ENCODE data around the gene HAGHL. TPM values are rescaled to one million over a fixed set of nuclear protein-coding genes. Genes with fewer than 3 reads are reported as not detected.

The HAGHL gene
- total and polyA plus RNA-seq, 2 of the 8 experiments (the other 6 are each of a cell fraction or from before 2014, with no cell fraction given), result 26.6 to 26.9 TPM

DNA sequence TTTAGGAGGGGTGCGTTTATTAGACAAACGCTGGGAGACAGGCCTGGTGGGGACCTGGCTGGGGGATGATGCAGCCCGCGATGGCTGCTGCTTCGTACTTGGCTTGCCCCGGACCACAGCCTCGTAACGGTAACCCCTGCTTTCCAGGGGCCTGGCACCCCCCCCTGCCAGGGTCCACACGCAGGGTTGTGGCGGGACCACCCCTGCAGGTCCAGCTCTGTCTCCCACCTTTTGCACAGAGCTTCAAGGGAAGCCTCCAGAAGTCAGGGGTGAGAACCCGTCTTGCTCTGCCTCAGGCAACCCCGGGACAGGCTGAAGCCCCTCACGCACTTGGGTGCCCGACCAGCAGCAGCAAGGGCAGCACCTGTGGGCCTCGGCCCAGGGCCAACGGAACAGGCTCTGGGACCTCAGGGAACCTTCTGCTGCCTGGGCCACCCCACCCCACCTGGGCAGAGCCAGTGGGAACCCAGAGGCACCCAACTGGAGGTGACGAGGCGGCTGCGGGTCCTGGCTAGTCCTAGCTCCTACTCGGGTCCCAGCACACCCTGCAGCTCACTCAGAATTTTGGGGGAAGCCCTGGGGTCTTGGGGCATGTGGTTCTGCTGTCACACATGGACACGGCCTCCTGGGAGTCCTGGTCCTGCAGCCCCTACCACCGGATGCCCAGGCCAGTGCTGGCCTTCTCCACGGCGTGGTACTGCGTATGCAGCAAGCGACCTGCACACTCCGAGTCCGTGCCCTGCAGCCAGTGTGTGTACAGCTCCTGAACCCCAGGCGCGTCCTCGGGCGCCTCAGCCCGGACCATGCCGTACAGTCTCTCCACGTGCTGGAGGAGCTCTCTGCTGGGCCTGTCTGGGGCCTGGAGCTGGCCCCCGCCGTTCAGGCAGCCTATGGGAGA is 3.1 kb downstream of the HAGHL start:
- Histone ChIP-seq H2BK12ac (ENCODE audit: low read depth, low read length) (no peak overlapping the region), H2AK5ac (ENCODE audit: low read depth, low read length) (no peak overlapping the region), H3K27me3 (replicated peaks in 1 of 4; ENCODE audit: control insufficient read depth in 3 of 4, extremely low read depth in 1 of 4, insufficient read depth in 3 of 4, low read length in 3 of 4) (peaks cover 0 to 16% (median 5%) of the 10 kb centered on the region in 4 experiments; a peak in 4 of 7 replicates), H3K9me3 (ENCODE audit: insufficient read depth in 2 of 2, low read depth in 1 of 2, low read length in 1 of 2) (no peaks in the 10 kb centered on the region), H3K9ac (replicated peaks in 1 of 4; ENCODE audit: extremely low read depth in 1 of 4, low read depth in 3 of 4, low read length in 3 of 4) (no peak overlapping the region), H3K14ac (ENCODE audit: insufficient read length) (no peak overlapping the region), H3K4me2 (ENCODE audit: insufficient read depth in 1 of 2, low read depth in 2 of 2, low read length in 2 of 2) (no peak overlapping the region; a peak in 1 of 4 replicates), H3K36me3 (ENCODE audit: control insufficient read depth in 2 of 4, insufficient read depth in 4 of 4, low read length in 3 of 4) (peaks cover 0 to 3% (median under 1%) of the 10 kb centered on the region in 4 experiments; a peak in 1 of 8 replicates), H3K23ac (ENCODE audit: insufficient read length) (no peak overlapping the region), H2BK20ac (ENCODE audit: low read length) (no peak overlapping the region), H4K91ac (replicated peaks; ENCODE audit: insufficient read length, low read length) (no peak overlapping the region), H3K4ac (replicated peaks; ENCODE audit: insufficient read length, low read depth, low read length) (no peak overlapping the region), H4K5ac (ENCODE audit: insufficient read length, low read depth, low read length) (no peak overlapping the region), H2BK120ac (replicated peaks; ENCODE audit: low read depth, low read length) (no peak overlapping the region), H4K20me1 (replicated peaks in 1 of 2; ENCODE audit: control insufficient read depth in 1 of 2, insufficient read depth in 2 of 2, low read length in 2 of 2) (peaks cover 2 to 11% of the 10 kb centered on the region in 2 experiments), H3K79me2 (ENCODE audit: control insufficient read depth in 1 of 2, insufficient read depth in 2 of 2, low read length in 2 of 2) (no peaks in the 10 kb centered on the region), H3K79me1 (ENCODE audit: low read depth, low read length) (no peaks in the 10 kb centered on the region), H2AFZ (ENCODE audit: low read length) (no peak overlapping the region), H3K23me2 (ENCODE audit: low read depth, low read length) (peaks cover 19% of the 10 kb centered on the region; the same call in 1 of the 2 replicates), H4K8ac (ENCODE audit: extremely low read depth, insufficient read depth, low read length) (peak overlapping the region; percentile 15; the same call in 1 of the 2 replicates), H2BK15ac (ENCODE audit: low read length) (no peak overlapping the region), H3K4me3 (ENCODE audit: extremely low read depth in 1 of 4, insufficient read depth in 2 of 4, low read depth in 3 of 4, low read length in 4 of 4) (no peak overlapping the region), H2BK5ac (ENCODE audit: low read depth, low read length) (no peak overlapping the region), H3K27ac (ENCODE audit: low read depth, low read length) (no peak overlapping the region), H3K18ac (ENCODE audit: extremely low read depth, low read length) (no peak overlapping the region), H3K56ac (replicated peaks; ENCODE audit: insufficient read length, low read depth, low read length) (no peak overlapping the region), H3K4me1 (replicated peaks in 1 of 4; ENCODE audit: control insufficient read depth in 3 of 4, insufficient read depth in 4 of 4, low read length in 3 of 4) (peaks cover 0 to 14% (median 8%) of the 10 kb centered on the region in 4 experiments; a peak in 5 of 7 replicates)
- no peak for DNase-seq (ENCODE audit: low read depth in 1 of 2, low spot score in 2 of 2)
- ChIA-PET POLR2A (ENCODE audit: partially characterized antibody) (interaction anchor here (1.3 to 23.0 kb wide), 9 partner anchors 10 to 74 kb away, joined by 3 to 353 read pairs (median 4); partner anchors contain the start of genes ANTKMT, CCDC78, CIAO3 and GNG13), CTCF (ENCODE audit: partially characterized antibody) (interaction anchor here (0.5 to 35.8 kb wide), 9 partner anchors 6 to 682 kb away, joined by 3 to 977 read pairs (median 3); partner anchors contain the start of genes ANTKMT, CCDC78, CHTF18 and CIAO3)
- WGBS, 2 experiments (ENCODE audit: extremely low coverage in 1 of 2, insufficient coverage in 1 of 2, insufficient read length in 1 of 2, insufficient replicate concordance in 2 of 2, low coverage in 1 of 2, low lambda C conversion rate in 2 of 2, missing lambda C conversion rate in 1 of 2), result 92% methylated on average over 37 of the region's 37 CpGs; no CpG with 5 or more reads in 1 of the 2 experiments
- FAIRE-seq, result no peak
- TF ChIP-seq SP2 (IDR thresholded peaks at IDR 0.05; ENCODE audit: low read length) (no peak), FOSL1 (IDR thresholded peaks at IDR 0.05; ENCODE audit: insufficient read depth, low read depth, low read length) (no peak), BCL11A (IDR thresholded peaks at IDR 0.05; ENCODE audit: low read depth in 2 of 2, low read length in 2 of 2) (no peak), SP4 (IDR thresholded peaks at IDR 0.05; ENCODE audit: low read length) (no peak), KDM4A (IDR thresholded peaks at IDR 0.05; ENCODE audit: low read depth, low read length, severe bottlenecking) (no peak), GTF2F1 (IDR thresholded peaks at IDR 0.05; ENCODE audit: borderline replicate concordance, low read depth, low read length) (no peak), RXRA (IDR thresholded peaks at IDR 0.05; ENCODE audit: insufficient read depth, low read depth, low read length) (no peak), JUND (IDR thresholded peaks at IDR 0.05; ENCODE audit: low read length) (no peak), POU5F1 (IDR thresholded peaks at IDR 0.05; ENCODE audit: low read depth, low read length) (no peak), KDM5A (IDR thresholded peaks at IDR 0.05; ENCODE audit: low read length) (no peak), SUZ12 (IDR thresholded peaks at IDR 0.05; ENCODE audit: low read length) (no peak)
- TF ChIP-seq, protein P1, sequence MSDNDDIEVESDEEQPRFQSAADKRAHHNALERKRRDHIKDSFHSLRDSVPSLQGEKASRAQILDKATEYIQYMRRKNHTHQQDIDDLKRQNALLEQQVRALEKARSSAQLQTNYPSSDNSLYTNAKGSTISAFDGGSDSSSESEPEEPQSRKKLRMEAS (IDR thresholded peaks at IDR 0.05), result no peak

Data from H1 (cell line).